ENCODE data around the gene CFHR5.
"Not testable (repeated sequence)": the region's sequence is repeated elsewhere in the genome, so short reads cannot be mapped to it uniquely, and the experiment has no call there.

CFHR5 gene

DNA sequence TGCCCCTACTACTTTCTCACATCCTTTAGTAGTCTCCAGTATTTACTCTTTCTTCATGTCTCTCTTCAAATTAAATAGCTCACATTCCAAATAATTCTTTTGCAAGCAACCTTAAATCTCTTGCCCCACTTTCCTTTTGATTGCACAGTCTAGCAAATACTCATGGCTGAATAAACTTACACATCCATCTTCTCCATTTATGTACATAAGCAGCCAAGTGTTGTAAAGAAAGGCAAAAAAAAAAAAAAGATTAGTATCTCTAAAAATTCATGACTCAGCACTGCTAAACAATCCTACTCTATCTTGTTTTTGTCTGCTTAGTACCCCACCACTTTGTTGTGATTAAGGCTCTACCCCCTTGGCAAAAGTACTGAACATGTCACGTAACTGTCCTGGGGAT is 47.1 kb downstream of the CFHR5 start:
- TF ChIP-seq ZFX (IDR thresholded peaks at IDR 0.05), result no peak
- TF ChIP-seq, protein P1, sequence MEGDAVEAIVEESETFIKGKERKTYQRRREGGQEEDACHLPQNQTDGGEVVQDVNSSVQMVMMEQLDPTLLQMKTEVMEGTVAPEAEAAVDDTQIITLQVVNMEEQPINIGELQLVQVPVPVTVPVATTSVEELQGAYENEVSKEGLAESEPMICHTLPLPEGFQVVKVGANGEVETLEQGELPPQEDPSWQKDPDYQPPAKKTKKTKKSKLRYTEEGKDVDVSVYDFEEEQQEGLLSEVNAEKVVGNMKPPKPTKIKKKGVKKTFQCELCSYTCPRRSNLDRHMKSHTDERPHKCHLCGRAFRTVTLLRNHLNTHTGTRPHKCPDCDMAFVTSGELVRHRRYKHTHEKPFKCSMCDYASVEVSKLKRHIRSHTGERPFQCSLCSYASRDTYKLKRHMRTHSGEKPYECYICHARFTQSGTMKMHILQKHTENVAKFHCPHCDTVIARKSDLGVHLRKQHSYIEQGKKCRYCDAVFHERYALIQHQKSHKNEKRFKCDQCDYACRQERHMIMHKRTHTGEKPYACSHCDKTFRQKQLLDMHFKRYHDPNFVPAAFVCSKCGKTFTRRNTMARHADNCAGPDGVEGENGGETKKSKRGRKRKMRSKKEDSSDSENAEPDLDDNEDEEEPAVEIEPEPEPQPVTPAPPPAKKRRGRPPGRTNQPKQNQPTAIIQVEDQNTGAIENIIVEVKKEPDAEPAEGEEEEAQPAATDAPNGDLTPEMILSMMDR (conservative IDR thresholded peaks at IDR 0.05), result no peak
- H3K27ac ChIP-seq, result no peak overlapping the region

- TF ChIP-seq, protein P1 (conservative IDR thresholded peaks at IDR 0.05), result no peak
- TF ChIP-seq ZFX (IDR thresholded peaks at IDR 0.05), result no peak
- H3K27ac ChIP-seq, result no peak overlapping the region
These were observed 50.0 kb downstream of the CFHR5 start for GRCh38 chr1:197027359-197027758.

DNA sequence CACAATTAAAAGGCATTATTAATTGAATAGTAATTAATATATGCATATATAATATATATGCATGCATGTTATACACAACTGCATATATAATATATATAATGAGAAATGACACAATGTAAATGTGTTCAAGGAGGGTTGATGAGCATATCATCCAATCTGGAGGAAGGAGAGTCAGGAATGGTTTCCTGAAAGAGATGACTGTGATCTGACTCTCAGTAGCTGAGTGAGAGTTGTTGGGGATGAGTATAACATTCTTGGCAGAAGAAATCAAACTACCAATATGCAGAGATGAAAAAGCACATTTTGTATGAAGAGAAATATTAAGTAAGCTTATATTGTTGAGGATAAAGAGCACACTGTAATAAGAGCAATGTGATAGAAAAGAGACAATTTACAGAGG is 52.4 kb downstream of the CFHR5 start:
- no peak for TF ChIP-seq ZFX (IDR thresholded peaks at IDR 0.05)
- TF ChIP-seq, protein P1 (conservative IDR thresholded peaks at IDR 0.05), result no peak
- H3K27ac ChIP-seq, result no peak overlapping the region

DNA sequence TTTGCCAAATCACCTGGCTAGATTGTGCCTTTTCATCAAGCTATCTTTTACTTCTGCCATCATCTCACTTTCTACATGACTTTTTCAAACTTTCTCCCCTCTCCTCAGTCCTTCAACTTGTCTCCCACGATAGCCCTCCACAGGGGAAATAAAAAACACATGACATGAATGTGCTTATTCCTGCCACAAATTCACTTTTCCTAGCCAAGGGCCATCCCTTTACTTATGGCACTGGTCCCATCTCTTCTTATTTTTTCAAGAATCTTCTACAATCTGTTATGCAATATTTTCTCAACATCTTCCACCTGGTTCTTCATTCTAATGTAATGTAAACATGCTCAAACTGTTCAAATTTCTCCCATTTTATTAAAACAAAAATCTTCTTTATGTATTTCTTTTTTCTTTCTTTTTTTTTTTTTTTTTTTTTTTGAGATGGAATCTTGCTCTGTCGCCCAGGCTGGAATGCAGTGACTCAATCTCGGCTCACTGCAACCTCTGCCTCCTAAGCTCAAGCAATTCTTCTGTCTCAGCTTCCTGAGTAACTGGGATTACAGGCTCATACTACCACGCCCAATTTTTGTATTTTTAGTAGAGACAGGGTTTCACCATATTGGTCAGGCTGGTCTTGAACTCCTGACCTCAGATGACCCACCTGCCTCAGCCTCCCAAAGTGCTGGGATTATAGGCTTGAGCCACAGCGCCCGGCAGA is 57.4 kb downstream of the CFHR5 start:
- not testable (repeated sequence) for H3K27ac ChIP-seq

GRCh38 chr1:197036861-197037260 is 59.5 kb downstream of the CFHR5 start:
- no peak for TF ChIP-seq ZFX (IDR thresholded peaks at IDR 0.05)
- TF ChIP-seq, protein P1 (conservative IDR thresholded peaks at IDR 0.05), result no peak
- no peak overlapping the region for H3K27ac ChIP-seq

GRCh38 chr1:197041486-197042353 is 64.4 kb downstream of the CFHR5 start:
- no peak for TF ChIP-seq ZFX (IDR thresholded peaks at IDR 0.05)
- TF ChIP-seq, protein P1 (conservative IDR thresholded peaks at IDR 0.05), result no peak
- H3K27ac ChIP-seq, result no peak overlapping the region

DNA sequence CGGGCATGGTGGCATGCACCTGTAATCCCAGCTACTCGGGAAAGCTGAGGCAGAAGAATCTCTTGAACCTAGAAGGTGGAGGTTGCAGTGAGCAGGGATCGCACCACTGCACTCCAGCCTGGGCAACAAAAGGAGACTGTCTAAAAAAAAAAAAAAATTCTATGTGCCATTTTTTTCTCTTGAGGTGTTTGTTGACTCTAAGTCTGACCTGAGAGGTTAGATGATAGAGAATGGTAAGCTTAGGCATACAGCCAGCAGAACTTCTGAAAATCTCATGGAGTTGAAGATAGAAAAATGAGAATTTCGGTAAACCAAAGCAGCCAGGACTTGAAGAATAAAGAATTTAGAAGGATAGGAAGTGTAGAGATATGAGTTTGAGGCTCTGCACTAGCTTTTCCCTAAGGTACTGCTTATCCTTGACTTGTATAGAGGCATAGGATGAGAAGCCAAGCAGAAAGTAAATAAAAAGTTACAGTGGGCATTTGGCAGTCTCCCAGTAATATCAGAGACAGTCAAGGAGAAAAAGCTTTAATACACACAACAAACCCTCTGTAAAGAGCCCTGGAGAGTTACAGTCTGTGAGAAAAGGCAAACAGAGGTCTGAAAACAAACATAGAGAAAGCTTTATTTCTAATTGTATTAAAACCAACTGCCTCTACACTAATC is 65.5 kb downstream of the CFHR5 start:
- no peak for TF ChIP-seq ZFX (IDR thresholded peaks at IDR 0.05)
- TF ChIP-seq, protein P1 (conservative IDR thresholded peaks at IDR 0.05), result no peak

More for the DNA sequence above, 65.5 kb downstream of the CFHR5 start:
- H3K27ac ChIP-seq, result no peak overlapping the region

Data from C4-2B (cell line).